ENCODE measurements around the gene GOLGA2.

DNA sequence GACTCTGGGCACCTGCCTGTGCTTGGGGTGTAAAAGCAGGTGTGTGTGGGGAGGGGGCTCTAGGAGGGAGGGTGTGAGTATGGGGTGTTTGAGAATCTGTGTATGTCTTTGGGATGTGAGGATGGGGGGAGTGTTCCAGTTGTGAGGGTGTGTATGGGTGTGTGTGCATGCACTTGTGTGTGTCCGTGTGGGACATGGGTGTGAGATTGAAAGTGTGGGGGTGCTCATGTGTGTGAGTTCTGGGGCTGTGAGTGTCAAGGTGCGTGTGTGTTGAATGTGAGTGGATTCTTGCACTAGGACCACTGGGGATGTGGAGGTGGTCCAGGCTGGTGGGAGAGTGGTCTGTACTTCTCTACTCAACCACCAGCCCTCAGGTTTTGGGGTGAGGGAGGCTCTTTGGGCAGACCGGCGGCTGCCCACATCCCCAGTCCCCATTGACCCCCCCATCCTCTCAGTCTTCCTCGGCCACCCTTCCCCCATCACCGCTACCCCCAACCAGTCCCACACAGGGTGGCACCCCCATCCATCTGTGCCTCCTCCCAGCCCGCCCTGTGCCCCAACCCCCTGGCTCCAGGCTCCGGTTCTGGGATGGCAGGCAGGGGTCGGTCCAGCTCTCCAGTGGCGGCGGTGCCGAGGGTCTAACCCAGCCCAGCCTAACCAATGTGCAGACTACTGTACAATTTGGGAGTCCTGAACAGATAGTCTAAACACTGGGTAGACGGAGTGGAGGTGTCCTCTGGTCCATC is 31.5 kb downstream of the GOLGA2 start:
- TF ChIP-seq, protein P1, sequence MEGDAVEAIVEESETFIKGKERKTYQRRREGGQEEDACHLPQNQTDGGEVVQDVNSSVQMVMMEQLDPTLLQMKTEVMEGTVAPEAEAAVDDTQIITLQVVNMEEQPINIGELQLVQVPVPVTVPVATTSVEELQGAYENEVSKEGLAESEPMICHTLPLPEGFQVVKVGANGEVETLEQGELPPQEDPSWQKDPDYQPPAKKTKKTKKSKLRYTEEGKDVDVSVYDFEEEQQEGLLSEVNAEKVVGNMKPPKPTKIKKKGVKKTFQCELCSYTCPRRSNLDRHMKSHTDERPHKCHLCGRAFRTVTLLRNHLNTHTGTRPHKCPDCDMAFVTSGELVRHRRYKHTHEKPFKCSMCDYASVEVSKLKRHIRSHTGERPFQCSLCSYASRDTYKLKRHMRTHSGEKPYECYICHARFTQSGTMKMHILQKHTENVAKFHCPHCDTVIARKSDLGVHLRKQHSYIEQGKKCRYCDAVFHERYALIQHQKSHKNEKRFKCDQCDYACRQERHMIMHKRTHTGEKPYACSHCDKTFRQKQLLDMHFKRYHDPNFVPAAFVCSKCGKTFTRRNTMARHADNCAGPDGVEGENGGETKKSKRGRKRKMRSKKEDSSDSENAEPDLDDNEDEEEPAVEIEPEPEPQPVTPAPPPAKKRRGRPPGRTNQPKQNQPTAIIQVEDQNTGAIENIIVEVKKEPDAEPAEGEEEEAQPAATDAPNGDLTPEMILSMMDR (IDR thresholded peaks at IDR 0.05), result no peak
- no peak for TF ChIP-seq POLR2A (IDR thresholded peaks at IDR 0.05)
